Ascending aorta (tissue), 2 donors: ENCODE results near the gene FUT6. TPM values are rescaled to one million over a fixed set of nuclear protein-coding genes. Genes with fewer than 3 reads are reported as not detected.

Source experiments
- DNase-seq, 2 donors: peaks; one replicate each; pipeline ENCODE4 v3.0.0-alpha.2; 2019; ENCODE audit warnings: low spot score in 2 of 2
- H3K27ac ChIP-seq, 2 donors: fragments of 200-600 bp; sonication (generic); one replicate each; pipeline ENCODE4 v1.5.1; 2016 to 2017; ENCODE audit warnings: mild to moderate bottlenecking in 1 of 2
- H3K27me3 ChIP-seq: fragments of 200-600 bp; sonication (generic); one replicate; pipeline ENCODE4 v1.5.1; 2017
- H3K36me3 ChIP-seq, 2 donors: fragments of 200-600 bp; sonication (generic); one replicate each; pipeline ENCODE4 v1.5.1; 2016
- H3K4me1 ChIP-seq, 2 donors: fragments of 200-600 bp; sonication (generic); one replicate each; pipeline ENCODE4 v1.5.1; 2016 to 2017; ENCODE audit warnings: mild to moderate bottlenecking in 1 of 2
- H3K4me3 ChIP-seq, 2 donors: fragments of 200-600 bp; sonication (generic); one replicate each; pipeline ENCODE4 v1.5.1; 2016 to 2017; ENCODE audit warnings: mild to moderate bottlenecking in 1 of 2
- H3K9me3 ChIP-seq, 2 donors: fragments of 200-600 bp; sonication (generic); one replicate each; pipeline ENCODE4 v1.5.1; 2016
- intact Hi-C: fragments of 100-400 bp; cut with DNase I; formaldehyde crosslinking; loops from one replicate; pipeline ENCODE4 v1.15.1; 2023
- total RNA-seq: library from RNA; depleted of rRNA; stranded (reverse); fragments of >200 nt; gene quantifications from one replicate; pipeline ENCODE4 v1.1.0, GENCODE V29; 2016
- TF ChIP-seq, protein P1 (sequence below), 3 experiments: fragments of 200-600 bp in 2 of 3; fragments of 450-650 bp in 1 of 3; sonication (generic) in 2 of 3; IDR thresholded peaks; one replicate each; pipeline ENCODE4 v1.5.1; 2016 to 2019; ENCODE audit warnings: antibody characterized with exemption in 3 of 3, mild to moderate bottlenecking in 1 of 3, moderate library complexity in 1 of 3

FUT6 gene
- total RNA-seq, 1 donor from 2014 or later = not detected

DNA sequence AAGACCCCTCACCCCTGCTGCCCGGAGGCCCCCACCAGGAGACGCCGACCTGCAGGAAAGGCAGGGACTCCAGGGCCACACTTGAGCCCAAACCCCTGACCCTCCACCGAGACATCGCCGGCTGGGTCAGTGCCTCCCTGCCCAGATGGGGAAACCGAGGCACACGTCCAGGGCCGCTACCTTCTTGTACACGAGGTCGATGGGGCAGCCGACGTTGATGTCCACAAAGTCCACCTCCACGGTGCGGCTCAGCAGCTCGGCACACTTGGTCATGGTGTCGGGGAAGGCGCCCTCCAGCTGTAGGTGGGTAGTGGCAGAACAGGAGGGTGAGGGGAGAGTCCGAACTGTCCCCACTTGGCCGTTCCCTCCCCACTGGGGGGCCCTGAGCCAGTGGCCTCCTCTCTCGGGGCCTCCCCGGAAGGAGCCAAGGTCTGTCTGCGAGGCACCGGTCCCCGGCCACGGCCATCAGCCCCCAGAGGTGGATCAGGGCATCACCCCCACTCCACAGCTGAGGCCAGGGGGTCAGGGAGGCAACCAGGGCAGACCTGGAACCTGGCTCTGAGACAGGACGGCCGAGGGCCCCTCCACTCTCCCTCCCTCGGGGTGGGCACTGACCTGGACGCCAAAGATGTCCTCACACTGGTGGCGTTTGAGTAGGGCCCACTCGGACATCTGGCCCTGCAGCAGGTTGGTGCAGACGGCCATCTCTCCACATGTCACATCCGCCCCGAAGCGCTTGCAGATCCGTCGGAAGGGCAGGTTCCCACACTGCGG lies 51.9 kb downstream of the FUT6 start:
- TF ChIP-seq, protein P1, sequence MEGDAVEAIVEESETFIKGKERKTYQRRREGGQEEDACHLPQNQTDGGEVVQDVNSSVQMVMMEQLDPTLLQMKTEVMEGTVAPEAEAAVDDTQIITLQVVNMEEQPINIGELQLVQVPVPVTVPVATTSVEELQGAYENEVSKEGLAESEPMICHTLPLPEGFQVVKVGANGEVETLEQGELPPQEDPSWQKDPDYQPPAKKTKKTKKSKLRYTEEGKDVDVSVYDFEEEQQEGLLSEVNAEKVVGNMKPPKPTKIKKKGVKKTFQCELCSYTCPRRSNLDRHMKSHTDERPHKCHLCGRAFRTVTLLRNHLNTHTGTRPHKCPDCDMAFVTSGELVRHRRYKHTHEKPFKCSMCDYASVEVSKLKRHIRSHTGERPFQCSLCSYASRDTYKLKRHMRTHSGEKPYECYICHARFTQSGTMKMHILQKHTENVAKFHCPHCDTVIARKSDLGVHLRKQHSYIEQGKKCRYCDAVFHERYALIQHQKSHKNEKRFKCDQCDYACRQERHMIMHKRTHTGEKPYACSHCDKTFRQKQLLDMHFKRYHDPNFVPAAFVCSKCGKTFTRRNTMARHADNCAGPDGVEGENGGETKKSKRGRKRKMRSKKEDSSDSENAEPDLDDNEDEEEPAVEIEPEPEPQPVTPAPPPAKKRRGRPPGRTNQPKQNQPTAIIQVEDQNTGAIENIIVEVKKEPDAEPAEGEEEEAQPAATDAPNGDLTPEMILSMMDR (IDR thresholded peaks at IDR 0.05) = no peak
- DNase-seq = no peak
- intact Hi-C loops = loop anchor here (5.0 kb wide), 1 partner anchor 165 kb away; the partner anchor contains the start of genes SAFB and SAFB2

DNA sequence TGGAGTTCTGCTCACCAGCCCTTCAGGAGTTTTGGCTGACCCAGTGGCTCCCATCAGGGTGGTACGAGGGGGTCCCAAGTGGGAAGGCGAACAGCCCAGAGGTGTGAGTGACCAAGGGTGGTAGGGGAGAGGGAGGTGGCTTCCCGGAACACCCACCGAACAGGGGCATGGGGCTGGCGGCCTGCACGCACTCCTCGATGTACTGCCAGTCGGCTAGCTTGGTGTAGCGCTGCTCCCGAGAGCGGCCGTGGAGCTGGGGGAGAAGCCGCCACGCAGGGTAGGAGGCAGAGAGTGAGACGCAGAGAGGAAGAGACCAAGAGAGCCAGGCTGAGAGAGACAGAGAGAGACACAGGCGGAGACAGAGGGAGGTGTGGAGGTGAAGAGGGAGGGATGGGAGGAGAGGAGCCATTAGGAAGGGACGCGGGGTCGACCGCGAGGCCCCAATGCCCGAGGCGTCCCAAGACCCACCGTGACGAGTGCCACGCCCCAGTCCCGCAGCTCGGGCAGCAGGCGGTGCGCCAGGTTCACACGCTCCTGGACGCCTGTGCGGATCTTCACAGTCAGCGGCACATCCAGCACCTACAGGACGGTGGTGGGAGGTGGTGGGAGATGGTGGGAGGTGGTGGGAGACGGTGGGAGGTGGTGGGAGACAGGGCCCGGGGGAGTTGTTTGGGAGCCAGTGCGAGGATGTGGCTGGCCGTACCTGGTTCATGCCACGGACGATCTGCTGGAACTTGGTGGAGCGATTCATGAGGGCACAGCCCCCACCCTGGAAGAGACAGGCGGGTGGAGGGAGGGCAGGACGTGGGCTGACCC lies 52.7 kb downstream of the FUT6 start:
- peaks cover 3 to 5% of the 10 kb centered on the region in 2 donors for H3K4me1 ChIP-seq
- H3K27me3 ChIP-seq = no peaks in the 10 kb centered on the region
- no peak for DNase-seq
- no peak overlapping the region for H3K27ac ChIP-seq
- H3K36me3 ChIP-seq = peaks cover 53 to 56% of the 10 kb centered on the region in 2 donors
- H3K4me3 ChIP-seq = no peak overlapping the region
- no peaks in the 10 kb centered on the region for H3K9me3 ChIP-seq
- intact Hi-C loops = loop anchor here (5.0 kb wide), 1 partner anchor 164 kb away; the partner anchor contains the start of genes SAFB and SAFB2
- TF ChIP-seq, protein P1 (IDR thresholded peaks at IDR 0.05) = no peak

More for the DNA sequence above, 51.9 kb downstream of the FUT6 start:
- peaks cover 53 to 56% of the 10 kb centered on the region in 2 donors for H3K36me3 ChIP-seq
- H3K27ac ChIP-seq = no peak overlapping the region
- H3K9me3 ChIP-seq = no peaks in the 10 kb centered on the region
- peaks cover 3 to 5% of the 10 kb centered on the region in 2 donors for H3K4me1 ChIP-seq
- H3K4me3 ChIP-seq = no peak overlapping the region
- H3K27me3 ChIP-seq = no peaks in the 10 kb centered on the region

DNA sequence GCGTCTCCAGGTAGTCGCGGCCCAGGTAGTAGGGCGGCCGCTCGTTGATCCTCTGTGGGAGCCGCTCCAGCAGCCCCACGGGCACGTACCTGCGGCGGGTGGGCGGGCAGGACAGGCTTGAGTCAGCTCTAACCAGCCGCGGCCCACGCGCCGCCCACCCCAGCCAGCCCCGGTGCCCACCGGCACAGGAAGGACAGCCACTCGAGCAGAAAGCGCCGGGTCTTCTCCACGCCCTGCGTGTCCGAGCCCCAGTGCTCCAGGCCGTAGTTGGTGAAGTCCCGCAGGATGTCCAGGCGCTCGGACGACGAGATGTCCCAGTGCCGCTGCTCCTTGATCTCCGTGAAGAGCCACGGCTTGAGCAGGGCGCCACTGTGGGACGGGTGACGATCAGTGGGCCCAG lies 54.1 kb downstream of the FUT6 start:
- no peaks in the 10 kb centered on the region for H3K9me3 ChIP-seq
- H3K27ac ChIP-seq = no peak overlapping the region
- DNase-seq = no peak
- TF ChIP-seq, protein P1 (IDR thresholded peaks at IDR 0.05) = no peak
- H3K27me3 ChIP-seq = no peaks in the 10 kb centered on the region
- peaks cover 3 to 5% of the 10 kb centered on the region in 2 donors for H3K4me1 ChIP-seq
- peaks cover 53 to 56% of the 10 kb centered on the region in 2 donors for H3K36me3 ChIP-seq
- intact Hi-C loops = loop anchor here (5.0 kb wide), 1 partner anchor 163 kb away; the partner anchor contains the start of genes SAFB and SAFB2
- H3K4me3 ChIP-seq = no peak overlapping the region

DNA sequence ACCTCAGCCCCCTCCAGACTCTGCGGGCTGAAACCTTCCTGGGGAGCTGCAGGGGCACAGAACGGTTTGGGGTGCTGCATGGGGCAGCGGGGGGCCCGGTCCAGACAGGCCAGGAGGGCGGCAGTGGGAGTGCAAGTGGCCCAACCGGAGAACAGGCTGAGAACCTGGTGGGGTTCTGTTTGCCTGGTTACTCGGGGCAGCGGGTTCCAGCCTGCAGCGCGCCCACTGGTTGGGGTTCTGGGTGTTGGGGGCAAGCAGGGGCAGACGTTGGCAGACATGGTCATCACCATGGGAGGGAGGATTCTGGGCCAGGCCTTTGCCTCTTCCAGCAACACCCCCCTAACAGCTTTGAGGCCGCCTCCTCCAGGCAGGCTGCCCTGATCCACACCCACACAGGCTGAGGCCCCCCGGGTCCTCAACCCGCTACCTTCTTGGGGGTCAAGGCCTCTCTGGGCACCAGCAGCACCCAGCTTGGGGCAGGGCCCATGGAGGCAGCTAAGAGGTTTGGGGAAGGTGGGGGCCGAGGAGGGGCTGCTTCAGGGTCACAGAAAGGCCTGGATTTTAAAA lies 54.8 kb downstream of the FUT6 start, which contains the start of gene PRR22:
Gene PRR22, minus strand, starts transcription at position 166 of the 567 bp plus-strand sequence. Its CDS starts 86 bp downstream, at position 80.
- no peak for DNase-seq
- TF ChIP-seq, protein P1 (IDR thresholded peaks at IDR 0.05) = no peak
- peaks cover 48 to 54% of the 10 kb centered on the region in 2 donors for H3K36me3 ChIP-seq
- H3K4me3 ChIP-seq = no peak within 1 kb of the TSS
- no peaks in the 10 kb centered on the region for H3K4me1 ChIP-seq
- no peaks in the 10 kb centered on the region for H3K9me3 ChIP-seq
- intact Hi-C loops = loop anchor here (5.0 kb wide), 1 partner anchor 162 kb away; the partner anchor contains the start of genes SAFB and SAFB2
- H3K27me3 ChIP-seq = no peaks in the 10 kb centered on the region
- H3K27ac ChIP-seq = no peak within 1 kb of the TSS
